Stimulated activated CD8-positive, alpha-beta memory T cell treated with anti-CD3 and anti-CD28 coated beads, Interleukin-4, amount 100 ng/mL, for 24 hours (primary cell): ENCODE results near the gene AMIGO1.

Source experiments
- DNase-seq: peaks from one replicate; pipeline ENCODE4 v3.0.0-alpha.2; 2020; ENCODE audit warnings: low read depth

The AMIGO1 gene

GRCh38 chr1:109532365-109533136 lies 23.0 kb upstream of the AMIGO1 start:
- DNase-seq: peak; percentile 80

- no peak for DNase-seq
Measured at GRCh38 chr1:109531826-109532364, 22.4 kb upstream of the AMIGO1 start.

DNA sequence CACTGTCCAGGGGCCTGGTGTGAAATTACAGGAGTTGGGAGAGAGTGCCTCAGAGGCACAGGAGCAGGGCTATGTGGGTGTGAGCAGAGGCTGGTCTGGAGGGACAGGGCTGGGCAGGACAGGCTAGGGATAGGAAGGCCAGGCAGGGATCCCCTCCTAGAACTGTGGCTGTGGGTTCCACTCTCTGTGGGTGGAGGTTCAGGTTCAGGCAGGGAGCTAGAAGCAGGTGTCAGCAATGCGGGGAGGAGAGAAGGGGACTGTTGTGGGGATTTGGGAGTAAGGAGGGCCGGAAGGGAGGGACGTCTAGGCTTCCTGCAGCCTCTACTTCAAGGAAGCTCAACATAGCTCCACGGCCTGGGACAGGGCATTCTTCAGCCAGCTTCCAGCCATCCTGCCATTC lies 21.9 kb upstream of the AMIGO1 start:
- no peak for DNase-seq

DNA sequence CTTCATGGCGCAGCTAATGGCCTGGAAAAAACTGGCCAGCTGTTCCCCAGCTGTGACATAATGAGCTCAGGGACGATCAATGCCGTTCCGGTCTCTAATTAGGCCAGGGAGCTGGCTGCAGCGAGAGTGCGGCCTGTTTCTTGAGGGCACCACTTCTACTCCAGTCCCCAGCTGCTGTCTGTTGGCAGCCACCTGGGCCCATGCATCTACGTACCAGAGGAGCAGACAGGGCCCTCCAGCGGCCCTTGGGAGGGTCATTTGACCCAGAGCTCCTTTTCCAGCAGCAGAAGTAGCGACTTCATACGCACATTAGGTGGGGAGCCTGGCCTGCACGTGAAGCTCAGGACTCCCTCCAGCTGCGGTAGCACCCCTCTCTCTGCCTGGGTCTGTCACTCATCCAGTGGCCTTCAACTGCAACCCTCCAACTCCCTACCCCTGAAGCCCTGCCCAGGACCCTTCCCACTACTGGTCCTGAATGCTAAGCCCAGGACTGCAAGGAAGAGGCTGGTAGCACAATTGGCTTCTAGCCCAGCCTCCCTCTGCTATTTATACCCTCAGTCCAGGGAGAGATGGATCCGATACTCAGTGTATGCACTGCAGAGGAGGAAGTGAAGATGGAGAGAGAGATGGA lies 21.0 kb upstream of the AMIGO1 start:
- no peak for DNase-seq

GRCh38 chr1:109529881-109530456 lies 20.4 kb upstream of the AMIGO1 start:
- DNase-seq: no peak

GRCh38 chr1:109528712-109529111 lies 19.2 kb upstream of the AMIGO1 start:
- no peak for DNase-seq

- no peak for DNase-seq
Measured at GRCh38 chr1:109527846-109528695, 18.5 kb upstream of the AMIGO1 start.

DNA sequence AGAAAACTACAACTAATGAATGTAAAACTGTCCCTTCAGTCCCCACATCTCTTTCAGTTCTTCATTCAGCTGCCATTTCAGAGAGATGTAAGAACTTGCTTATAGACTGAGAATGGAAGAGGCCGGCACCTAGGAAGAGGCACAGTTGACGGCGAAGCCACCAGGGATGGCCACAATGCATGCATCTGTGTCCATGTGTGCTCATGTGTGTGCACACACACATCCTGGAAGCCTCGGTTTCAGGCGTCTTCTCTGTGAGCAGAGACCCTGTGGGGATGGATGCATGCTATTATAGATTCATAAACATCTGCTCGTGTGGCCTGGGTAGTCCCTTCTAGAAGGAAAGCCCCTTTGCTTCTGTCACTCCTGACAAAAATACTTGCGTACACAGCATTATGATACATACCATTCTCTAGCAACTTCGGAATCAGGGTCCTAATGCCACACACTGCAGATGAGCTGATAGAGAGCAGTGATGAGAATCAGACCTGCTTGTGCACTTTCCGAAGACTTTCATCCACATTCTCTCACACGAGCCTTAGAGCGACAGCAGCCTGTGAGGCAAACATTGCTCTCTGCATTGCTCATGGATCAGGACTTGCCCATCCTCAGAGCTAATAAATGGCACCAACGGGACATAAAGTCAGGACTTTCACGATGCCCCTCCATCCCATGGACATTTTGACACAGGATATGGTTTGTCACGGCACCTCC lies 17.7 kb upstream of the AMIGO1 start:
- DNase-seq: no peak

GRCh38 chr1:109523706-109524105 lies 14.2 kb upstream of the AMIGO1 start:
- no peak for DNase-seq

GRCh38 chr1:109522026-109522425 lies 12.5 kb upstream of the AMIGO1 start:
- no peak for DNase-seq

GRCh38 chr1:109521002-109521951 lies 11.8 kb upstream of the AMIGO1 start:
- no peak for DNase-seq

- no peak for DNase-seq
Measured at GRCh38 chr1:109517337-109517736, 7.8 kb upstream of the AMIGO1 start.

DNA sequence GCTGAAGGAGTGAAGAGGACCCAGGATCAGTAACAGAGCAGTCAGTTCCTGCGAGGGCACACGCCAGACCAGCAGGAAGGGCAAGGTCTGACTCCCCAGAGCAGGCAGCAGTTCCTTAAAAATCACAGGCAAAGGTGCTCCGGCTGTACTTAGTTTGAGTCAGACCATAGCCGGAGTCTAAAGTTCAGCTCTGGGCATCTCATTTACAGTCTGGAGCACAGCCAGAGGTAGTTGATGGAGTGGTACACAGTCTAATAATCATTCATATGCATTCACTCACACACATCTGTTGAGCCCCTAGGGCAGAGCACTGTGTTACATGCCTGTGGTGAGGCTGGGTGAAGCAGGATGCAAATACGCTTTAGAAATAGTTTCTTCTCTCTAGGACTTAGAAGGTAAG lies 7.3 kb upstream of the AMIGO1 start:
- no peak for DNase-seq

GRCh38 chr1:109514846-109515245 lies 5.3 kb upstream of the AMIGO1 start:
- no peak for DNase-seq

DNA sequence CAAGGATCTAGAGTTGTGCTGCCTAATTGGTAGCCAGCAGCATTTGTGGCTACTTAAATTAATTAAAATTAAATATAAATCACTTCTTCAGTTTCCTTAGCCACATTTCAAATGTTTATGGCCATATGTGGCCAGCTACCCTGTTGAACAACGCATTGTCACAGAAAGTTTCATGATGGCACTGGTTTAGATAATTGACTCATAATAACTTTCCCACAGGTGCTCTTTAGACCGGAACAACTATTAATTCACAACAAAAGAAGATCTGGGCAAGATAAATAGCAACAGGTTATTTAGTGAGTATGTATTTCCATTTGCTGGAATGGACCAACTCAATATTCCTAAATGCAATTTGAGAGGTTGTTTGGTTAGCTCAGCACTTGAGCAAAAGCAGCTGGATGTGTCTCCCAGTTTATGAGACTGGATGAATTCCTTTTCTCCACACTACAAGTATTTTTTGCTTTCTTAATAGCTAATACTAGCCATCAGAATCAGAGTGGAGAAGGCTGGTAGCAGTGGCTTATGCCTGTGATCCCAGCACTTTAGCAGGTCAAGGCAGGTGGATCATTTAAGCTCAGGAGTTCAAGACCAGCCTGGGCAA lies 3.7 kb upstream of the AMIGO1 start:
- DNase-seq: no peak

GRCh38 chr1:109508873-109509175 lies 703 bp downstream of the AMIGO1 start:
- DNase-seq: no peak

GRCh38 chr1:109508001-109508872 lies 1.3 kb downstream of the AMIGO1 start:
- no peak for DNase-seq

DNA sequence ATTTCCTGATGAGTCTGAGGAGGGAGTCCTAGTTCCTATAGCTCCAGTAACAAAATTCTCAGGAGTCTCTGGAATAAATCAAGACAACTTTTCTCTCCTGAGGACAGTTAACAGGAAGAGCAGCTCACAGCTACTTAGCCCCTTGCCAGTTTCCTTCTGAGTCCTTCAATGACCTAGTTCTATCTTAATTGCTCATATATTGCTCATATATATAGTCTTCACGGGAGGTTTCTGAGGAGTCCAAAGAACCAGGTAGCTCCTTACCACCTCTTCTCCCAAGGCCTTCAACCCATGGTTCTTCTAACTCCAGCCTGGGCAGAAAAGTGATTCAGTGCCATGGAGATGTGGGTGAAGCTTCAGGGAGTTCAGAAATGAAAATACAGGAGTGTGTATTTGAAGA lies 4.6 kb downstream of the AMIGO1 start:
- DNase-seq: no peak

DNA sequence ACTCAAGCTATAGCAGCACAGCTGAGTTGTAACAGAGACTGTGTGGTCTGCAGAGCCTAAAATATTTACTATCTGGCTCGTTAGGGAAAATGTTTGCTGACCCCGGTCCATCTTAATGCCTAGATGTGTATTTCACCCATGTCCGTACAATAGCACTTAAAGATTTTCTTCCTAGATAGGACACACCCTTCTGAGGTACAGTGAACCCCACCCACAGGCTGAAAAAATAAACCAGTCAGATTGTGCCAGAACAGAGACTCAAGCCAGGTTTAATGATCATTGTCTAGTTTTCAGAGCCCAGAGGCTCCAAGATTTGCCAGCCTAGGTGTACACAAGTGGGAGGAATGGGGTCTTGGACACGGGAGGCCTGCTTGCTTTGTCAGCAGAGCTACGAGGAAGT lies 5.6 kb downstream of the AMIGO1 start:
- DNase-seq: no peak
